Spleen (tissue), 7 donors: Measurements from ENCODE around the gene OPCML.

Source experiments
- POLR2AphosphoS5 ChIP-seq, 3 donors: sonication (generic); formaldehyde crosslinking; IDR thresholded peaks; one replicate each; pipeline ENCODE4 v1.5.1; 2017; ENCODE audit warnings: antibody characterized with exemption in 3 of 3
- TF ChIP-seq, protein P1 (sequence below), 11 experiments: fragments of 200-600 bp in 7 of 11; fragments of 450-650 bp in 4 of 11; sonication (generic) in 4 of 11; IDR thresholded peaks in 8 of 11; conservative IDR thresholded peaks in 3 of 11; 1 replicate in 7 of 11; 2 replicates in 4 of 11; pipeline versions ENCODE4 v1.4.0 to v1.8.0; 2016 to 2021; ENCODE audit warnings: antibody characterized with exemption in 11 of 11, inconsistent platforms in 4 of 11, mild to moderate bottlenecking in 1 of 11
- donor health status: DM: no; HTN: no; CAD: no; lungs with moderate emphysema.
- donor health status: DM: no; HTN: no; CAD: no.
- donor health status: DM: no; HTN: no; CAD: no.

DNA sequence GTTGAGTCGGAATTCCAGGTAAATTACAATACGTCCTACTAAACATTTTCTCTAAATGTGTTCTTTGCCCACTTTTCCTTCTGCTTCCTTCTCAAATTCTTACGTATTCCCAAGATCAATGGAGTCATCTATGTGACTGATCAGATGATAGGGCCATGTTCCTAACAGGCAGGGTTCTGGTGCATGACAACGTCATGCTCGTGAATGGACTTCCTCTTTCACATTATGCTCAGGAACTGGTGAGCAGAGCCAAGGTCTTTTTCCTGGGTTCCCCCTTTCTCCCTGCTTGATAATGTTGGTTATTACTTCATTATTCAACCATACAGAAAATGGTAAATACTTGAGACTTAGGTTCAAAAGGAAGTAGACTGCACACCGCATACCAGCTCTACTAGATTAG is 789.4 kb downstream of the OPCML start:
- TF ChIP-seq, protein P1, sequence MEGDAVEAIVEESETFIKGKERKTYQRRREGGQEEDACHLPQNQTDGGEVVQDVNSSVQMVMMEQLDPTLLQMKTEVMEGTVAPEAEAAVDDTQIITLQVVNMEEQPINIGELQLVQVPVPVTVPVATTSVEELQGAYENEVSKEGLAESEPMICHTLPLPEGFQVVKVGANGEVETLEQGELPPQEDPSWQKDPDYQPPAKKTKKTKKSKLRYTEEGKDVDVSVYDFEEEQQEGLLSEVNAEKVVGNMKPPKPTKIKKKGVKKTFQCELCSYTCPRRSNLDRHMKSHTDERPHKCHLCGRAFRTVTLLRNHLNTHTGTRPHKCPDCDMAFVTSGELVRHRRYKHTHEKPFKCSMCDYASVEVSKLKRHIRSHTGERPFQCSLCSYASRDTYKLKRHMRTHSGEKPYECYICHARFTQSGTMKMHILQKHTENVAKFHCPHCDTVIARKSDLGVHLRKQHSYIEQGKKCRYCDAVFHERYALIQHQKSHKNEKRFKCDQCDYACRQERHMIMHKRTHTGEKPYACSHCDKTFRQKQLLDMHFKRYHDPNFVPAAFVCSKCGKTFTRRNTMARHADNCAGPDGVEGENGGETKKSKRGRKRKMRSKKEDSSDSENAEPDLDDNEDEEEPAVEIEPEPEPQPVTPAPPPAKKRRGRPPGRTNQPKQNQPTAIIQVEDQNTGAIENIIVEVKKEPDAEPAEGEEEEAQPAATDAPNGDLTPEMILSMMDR (IDR thresholded peaks at IDR 0.05 in 8 of 11, conservative IDR thresholded peaks at IDR 0.05 in 3 of 11), result no peak
- no peak for TF ChIP-seq POLR2AphosphoS5 (IDR thresholded peaks at IDR 0.05)
